Ectodermal cell (in vitro differentiated cells): ENCODE data around the gene PPP1R14B.

ENCODE experiments used
- H3K27ac ChIP-seq: 2 replicates; pipeline ENCODE4 v1.7.0; 2013; ENCODE audit warnings: mild to moderate bottlenecking, low read depth, low read length; ENCODE audit not compliant: insufficient read depth, poor library complexity, severe bottlenecking
- H3K27me3 ChIP-seq: 2 replicates; pipeline ENCODE4 v1.7.0; 2013; ENCODE audit warnings: mild to moderate bottlenecking, low read length; ENCODE audit not compliant: insufficient read depth, control insufficient read depth, poor library complexity, severe bottlenecking
- H3K36me3 ChIP-seq: one replicate; pipeline ENCODE4 v1.7.0; 2013; ENCODE audit warnings: low read length; ENCODE audit not compliant: control insufficient read depth, insufficient read depth
- H3K4me1 ChIP-seq: one replicate; pipeline ENCODE4 v1.7.0; 2013; ENCODE audit warnings: low read length; ENCODE audit not compliant: control insufficient read depth, insufficient read depth
- H3K4me3 ChIP-seq: 2 replicates; pipeline ENCODE4 v1.7.0; 2013; ENCODE audit warnings: low read depth, low read length, control low read depth; ENCODE audit not compliant: insufficient read depth
- H3K9me3 ChIP-seq: 2 replicates; pipeline ENCODE4 v1.7.0; 2013; ENCODE audit warnings: mild to moderate bottlenecking, low read length, moderate library complexity; ENCODE audit not compliant: control insufficient read depth
- WGBS, 2 experiments: methylation state at CpG; one replicate each; pipeline ENCODE4 v1.1.7; 2013; ENCODE audit warnings: missing lambda C conversion rate in 2 of 2; 5-methylcytosine and 5-hydroxymethylcytosine counted together

PPP1R14B gene

DNA sequence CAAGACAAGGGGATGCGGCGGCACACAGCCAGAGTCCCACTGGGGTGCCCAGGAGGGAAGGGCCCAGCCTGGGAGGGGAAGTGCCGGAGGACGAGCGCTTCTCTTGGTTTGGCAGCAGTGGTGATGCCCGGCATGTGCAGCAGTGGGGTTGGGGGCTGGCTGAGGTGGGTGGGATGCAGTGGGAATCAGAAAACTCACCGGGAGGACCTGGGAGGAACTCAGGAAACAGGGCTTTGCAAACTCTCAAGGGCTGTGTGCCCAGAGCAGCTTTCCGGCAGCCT is 37.2 kb downstream of the PPP1R14B start:
- H3K36me3 ChIP-seq, result peaks cover 5% of the 10 kb centered on the region
- H3K9me3 ChIP-seq, result no peaks in the 10 kb centered on the region
- no peaks in the 10 kb centered on the region for H3K4me1 ChIP-seq
- H3K4me3 ChIP-seq, result no peak overlapping the region
- no peak overlapping the region for H3K27ac ChIP-seq
- no peaks in the 10 kb centered on the region for H3K27me3 ChIP-seq
- WGBS, 2 experiments, result 91 to 93% methylated on average over 8 of the region's 8 CpGs

DNA sequence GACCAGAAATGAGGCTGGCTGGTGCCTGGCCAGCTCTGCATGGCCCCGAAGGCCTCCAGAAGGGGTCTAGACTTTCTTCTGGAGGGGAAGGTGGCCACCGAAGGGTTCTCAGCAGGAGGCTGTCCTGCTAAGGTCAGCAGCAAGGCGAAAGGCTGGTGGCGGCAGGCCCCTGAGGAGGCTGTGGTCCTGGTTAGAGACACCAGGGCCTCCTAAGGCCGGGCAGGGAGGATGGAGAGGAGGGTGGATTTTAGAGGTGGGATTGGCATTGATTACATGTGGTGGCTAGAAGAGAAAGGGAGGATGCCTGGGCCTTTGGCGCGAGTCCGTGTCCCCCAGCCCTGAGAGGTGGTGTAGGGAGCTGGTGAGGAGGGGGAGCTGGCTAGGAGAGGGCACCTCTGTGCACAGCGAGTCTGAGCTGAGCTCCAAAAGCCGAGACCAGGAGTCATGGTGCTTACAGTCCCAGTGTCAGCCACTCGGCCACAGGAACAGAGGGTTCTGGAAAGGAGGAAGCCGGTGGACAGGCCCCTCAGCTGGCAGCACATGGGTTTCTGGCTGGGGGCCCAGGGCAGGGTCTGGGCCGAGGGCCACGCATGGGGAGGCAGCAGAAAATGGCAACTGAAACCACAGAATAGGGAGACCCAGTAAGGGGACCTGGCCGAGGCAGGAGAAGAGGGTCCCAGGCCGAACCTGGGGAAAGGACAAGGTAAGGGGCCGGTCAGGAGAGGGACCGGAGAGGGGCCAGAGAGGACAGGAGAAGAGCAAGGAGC is 37.8 kb downstream of the PPP1R14B start:
- Histone ChIP-seq H3K9me3 (no peaks in the 10 kb centered on the region), H3K4me1 (no peaks in the 10 kb centered on the region), H3K27ac (no peak overlapping the region), H3K27me3 (no peaks in the 10 kb centered on the region), H3K36me3 (peaks cover 6% of the 10 kb centered on the region), H3K4me3 (no peak overlapping the region)
- WGBS, 2 experiments, result 89 to 91% methylated on average over 18 of the region's 18 CpGs

- H3K4me3 ChIP-seq, result no peak overlapping the region
- H3K4me1 ChIP-seq, result no peaks in the 10 kb centered on the region
- H3K27ac ChIP-seq, result no peak overlapping the region
- no peaks in the 10 kb centered on the region for H3K27me3 ChIP-seq
- peaks cover 11% of the 10 kb centered on the region for H3K36me3 ChIP-seq
- 93 to 95% methylated on average over 23 of the region's 23 CpGs for WGBS, 2 experiments
- H3K9me3 ChIP-seq, result no peaks in the 10 kb centered on the region
Measured at GRCh38 chr11:64208086-64208795, 38.5 kb downstream of the PPP1R14B start.

DNA sequence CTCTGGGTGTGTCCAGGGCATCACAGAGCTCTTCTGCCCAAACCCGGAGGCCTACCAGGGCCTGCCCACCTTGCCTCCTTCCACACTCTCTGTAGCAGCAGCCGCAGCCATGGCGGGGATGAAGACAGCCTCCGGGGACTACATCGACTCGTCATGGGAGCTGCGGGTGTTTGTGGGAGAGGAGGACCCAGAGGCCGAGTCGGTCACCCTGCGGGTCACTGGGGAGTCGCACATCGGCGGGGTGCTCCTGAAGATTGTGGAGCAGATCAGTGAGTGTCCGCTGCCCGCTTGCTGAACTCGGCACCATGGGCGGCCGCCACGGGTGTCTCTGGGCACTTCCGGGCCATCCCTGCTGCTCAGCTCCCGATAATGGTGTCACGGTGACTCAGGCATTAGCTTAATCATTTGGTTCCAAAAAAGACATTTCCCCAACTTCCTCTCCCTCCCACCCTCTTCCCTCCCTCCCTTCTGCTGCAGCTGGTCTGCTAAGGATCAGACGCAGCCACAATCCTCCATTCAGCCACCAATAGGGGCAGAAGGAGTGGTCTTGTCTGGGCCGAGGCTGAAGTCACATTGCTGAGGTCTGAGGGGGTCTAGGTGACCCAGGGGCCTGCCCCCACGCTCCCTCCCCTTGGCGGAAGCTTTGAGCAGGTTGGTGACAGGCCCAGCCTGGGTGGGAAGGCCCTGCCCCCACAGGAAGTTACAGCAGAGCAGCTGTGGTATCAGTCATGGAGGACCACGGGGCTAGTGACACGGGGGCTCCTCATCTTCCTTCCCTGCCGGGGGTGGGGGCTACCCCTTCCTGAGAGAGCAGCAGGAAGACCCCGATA is 39.3 kb downstream of the PPP1R14B start:
- H3K4me3 ChIP-seq, result no peak overlapping the region
- WGBS, 2 experiments, result 90 to 92% methylated on average over 30 of the region's 30 CpGs
- peaks cover 15% of the 10 kb centered on the region for H3K36me3 ChIP-seq
- H3K27me3 ChIP-seq, result no peaks in the 10 kb centered on the region
- H3K27ac ChIP-seq, result peak overlapping the region; percentile 8
- no peaks in the 10 kb centered on the region for H3K9me3 ChIP-seq
- no peaks in the 10 kb centered on the region for H3K4me1 ChIP-seq

DNA sequence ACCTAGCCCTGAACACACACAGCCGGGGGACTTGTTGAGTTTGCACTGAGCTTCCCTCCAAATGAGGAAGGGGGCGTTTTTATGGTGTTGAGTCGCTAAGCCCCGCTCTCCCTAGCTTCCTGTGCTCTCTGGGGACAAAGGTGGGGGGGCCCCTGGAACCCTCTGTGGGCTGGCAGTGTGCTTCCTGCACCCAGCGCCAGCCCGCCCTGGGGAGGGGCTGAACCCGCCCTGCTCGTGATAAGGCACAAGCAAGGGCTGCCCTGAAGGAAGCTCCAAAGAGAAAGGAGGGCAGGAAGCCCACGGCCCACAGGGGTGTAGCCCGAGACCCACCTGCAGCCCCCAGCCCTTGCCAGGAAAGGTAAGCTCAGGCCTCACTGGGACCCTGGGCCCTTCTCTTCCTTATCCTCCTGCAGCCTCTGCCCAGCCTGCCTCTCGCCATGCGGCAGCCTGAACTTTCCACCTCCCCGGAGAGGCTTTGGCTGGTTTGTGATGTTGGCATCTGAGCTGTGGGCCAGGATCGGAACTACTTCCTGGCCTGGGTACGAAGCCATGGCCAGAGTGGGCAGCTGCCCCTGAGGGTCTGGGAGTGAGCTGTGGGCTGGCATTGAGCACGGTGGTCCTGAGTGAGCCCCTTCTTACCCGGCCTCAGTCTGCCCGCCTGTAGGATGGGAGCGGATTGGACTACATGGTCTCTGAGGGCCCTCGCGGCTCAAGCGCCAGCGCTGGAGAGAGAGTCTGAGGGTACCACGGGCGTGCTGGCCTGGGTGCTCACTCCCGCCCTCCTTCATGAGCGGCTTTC is 40.1 kb downstream of the PPP1R14B start, which contains the start of gene FERMT3:
Gene FERMT3, plus strand, starts transcription at position 265 of the 799 bp plus-strand sequence. CDS start 644 bp downstream, outside the sequence.
- WGBS, 2 experiments, result 94 to 95% methylated on average over 27 of the region's 27 CpGs
- no peaks in the 10 kb centered on the region for H3K9me3 ChIP-seq
- no peaks in the 10 kb centered on the region for H3K27me3 ChIP-seq
- H3K27ac ChIP-seq, result peak within 1 kb of the TSS; percentile 8
- H3K36me3 ChIP-seq, result peaks cover 23% of the 10 kb centered on the region
- no peak within 1 kb of the TSS for H3K4me3 ChIP-seq
- no peaks in the 10 kb centered on the region for H3K4me1 ChIP-seq

GRCh38 chr11:64204464-64204989 is 42.2 kb downstream of the PPP1R14B start:
- H3K36me3 ChIP-seq, result peaks cover 41% of the 10 kb centered on the region
- no peaks in the 10 kb centered on the region for H3K27me3 ChIP-seq
- no peak overlapping the region for H3K27ac ChIP-seq
- no peak overlapping the region for H3K4me3 ChIP-seq
- WGBS, 2 experiments, result 74 to 79% methylated on average over 7 of the region's 7 CpGs
- H3K4me1 ChIP-seq, result no peaks in the 10 kb centered on the region
- H3K9me3 ChIP-seq, result no peaks in the 10 kb centered on the region

DNA sequence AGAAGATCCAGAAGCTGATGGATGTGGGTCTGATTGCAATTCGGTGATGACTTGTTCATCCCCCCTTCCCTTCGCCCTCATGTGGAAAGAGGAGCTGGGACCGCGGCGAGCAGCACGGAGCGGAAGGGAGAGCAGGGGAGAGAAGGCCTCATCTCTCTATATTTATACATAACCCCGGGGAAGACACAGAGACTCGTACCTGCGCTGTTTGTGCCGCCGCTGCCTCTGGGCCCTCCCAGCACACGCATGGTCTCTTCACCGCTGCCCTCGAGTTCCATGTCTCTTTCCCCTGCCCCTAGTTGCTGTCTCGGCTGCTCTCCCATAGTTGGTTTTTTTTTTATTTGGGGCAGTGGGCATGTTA is 42.7 kb downstream of the PPP1R14B start:
- WGBS, 2 experiments, result 92 to 95% methylated on average over 16 of the region's 16 CpGs
- Histone ChIP-seq H3K9me3 (no peaks in the 10 kb centered on the region), H3K27ac (no peak overlapping the region), H3K4me1 (no peaks in the 10 kb centered on the region), H3K36me3 (peaks cover 41% of the 10 kb centered on the region), H3K4me3 (no peak overlapping the region), H3K27me3 (no peaks in the 10 kb centered on the region)

- peaks cover 45% of the 10 kb centered on the region for H3K36me3 ChIP-seq
- WGBS, 2 experiments, result 92 to 94% methylated on average over 27 of the region's 27 CpGs
- no peaks in the 10 kb centered on the region for H3K27me3 ChIP-seq
- H3K4me3 ChIP-seq, result no peak overlapping the region
- no peaks in the 10 kb centered on the region for H3K9me3 ChIP-seq
- no peak overlapping the region for H3K27ac ChIP-seq
- no peaks in the 10 kb centered on the region for H3K4me1 ChIP-seq
Measured at GRCh38 chr11:64203421-64204079, 43.2 kb downstream of the PPP1R14B start.

DNA sequence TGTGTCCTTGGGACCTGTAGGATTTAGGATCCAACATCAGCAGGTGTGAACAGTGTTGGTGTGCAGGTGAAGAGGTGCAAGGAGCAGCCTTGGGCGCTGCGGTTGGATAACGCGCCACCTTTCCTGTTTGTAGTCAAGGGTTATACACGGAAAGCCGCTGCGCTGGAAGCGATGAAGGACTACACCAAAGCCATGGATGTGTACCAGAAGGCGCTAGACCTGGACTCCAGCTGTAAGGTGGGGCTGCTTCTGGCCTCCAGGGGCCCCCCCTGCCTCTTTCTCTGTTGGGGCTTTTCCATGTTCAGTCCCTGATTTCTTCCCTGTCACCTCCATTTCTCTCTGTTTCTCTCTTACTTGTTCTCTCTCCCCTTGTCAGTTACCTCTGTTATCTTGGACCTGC is 43.8 kb downstream of the PPP1R14B start:
- no peak overlapping the region for H3K4me3 ChIP-seq
- WGBS, 2 experiments, result 95 to 98% methylated on average over 9 of the region's 9 CpGs
- no peaks in the 10 kb centered on the region for H3K4me1 ChIP-seq
- peaks cover 50% of the 10 kb centered on the region for H3K36me3 ChIP-seq
- no peak overlapping the region for H3K27ac ChIP-seq
- H3K9me3 ChIP-seq, result no peaks in the 10 kb centered on the region
- H3K27me3 ChIP-seq, result no peaks in the 10 kb centered on the region
